H1 (cell line): ENCODE data around the gene XPNPEP2. TPM values are rescaled to one million over a fixed set of nuclear protein-coding genes. Genes with fewer than 3 reads are reported as not detected.

Source experiments
- CTCF ChIA-PET: fragments of 300-600 bp; sonication (Branson Sonifier 250); formaldehyde crosslinking; loops from one replicate; lab custom pipeline; 2021; ENCODE audit not compliant: partially characterized antibody; lab: Charles Lee
- POLR2A ChIA-PET: fragments of 300-600 bp; sonication (Branson Sonifier 250); formaldehyde crosslinking; loops from one replicate; lab custom pipeline; 2021; ENCODE audit warnings: inconsistent platforms; ENCODE audit not compliant: partially characterized antibody; lab: Charles Lee
- DNase-seq, 2 experiments: peaks; one replicate each; pipeline versions ENCODE4 v3.0.0 to v3.0.0-alpha.2; 2010 to 2022; ENCODE audit warnings: low spot score in 2 of 2, low read depth in 1 of 2, mixed read lengths in 1 of 2
- FAIRE-seq: peaks from 2 replicates; lab custom pipeline; 2011; peaks lifted over from hg19 to GRCh38; lab: Jason Lieb, UNC
- H2AFZ ChIP-seq: 2 replicates; pipeline ENCODE4 v1.8.1; 2012; ENCODE audit warnings: low read length, inconsistent platforms
- H2AK5ac ChIP-seq: 2 replicates; pipeline ENCODE4 v1.6.1; 2013; ENCODE audit warnings: low read depth, low read length
- H2BK120ac ChIP-seq: replicated peaks from 2 replicates; pipeline ENCODE3; 2013; ENCODE audit warnings: low read depth, low read length, inconsistent platforms
- H2BK12ac ChIP-seq: 2 replicates; pipeline ENCODE4 v1.6.1; 2013; ENCODE audit warnings: low read depth, low read length
- H2BK15ac ChIP-seq: 2 replicates; pipeline ENCODE4 v1.6.1; 2013; ENCODE audit warnings: low read length
- H2BK20ac ChIP-seq: 2 replicates; pipeline ENCODE4 v1.6.1; 2013; ENCODE audit warnings: low read length
- H2BK5ac ChIP-seq: 2 replicates; pipeline ENCODE4 v1.6.1; 2013; ENCODE audit warnings: low read depth, low read length
- H3K14ac ChIP-seq: 2 replicates; pipeline ENCODE4 v1.6.1; 2013; ENCODE audit warnings: inconsistent platforms; ENCODE audit not compliant: insufficient read length
- H3K18ac ChIP-seq: 2 replicates; pipeline ENCODE4 v1.6.1; 2013; ENCODE audit warnings: low read length; ENCODE audit errors: extremely low read depth
- H3K23ac ChIP-seq: 2 replicates; pipeline ENCODE4 v1.6.1; 2013; ENCODE audit warnings: inconsistent platforms; ENCODE audit not compliant: insufficient read length
- H3K23me2 ChIP-seq: 2 replicates; pipeline ENCODE4 v1.6.1; 2013; ENCODE audit warnings: low read depth, low read length
- H3K27ac ChIP-seq: 2 replicates; pipeline ENCODE4 v1.6.1; 2011; ENCODE audit warnings: low read depth, low read length, inconsistent platforms
- H3K27me3 ChIP-seq, 4 experiments: replicated peaks in 1 of 4; 1 replicate in 1 of 4; 2 replicates in 3 of 4; pipeline versions ENCODE4 v1.6.1 to v1.8.1; 2011 to 2013; ENCODE audit warnings: low read length in 3 of 4, mild to moderate bottlenecking in 3 of 4, inconsistent platforms in 2 of 4, mixed read lengths in 2 of 4, moderate library complexity in 1 of 4; ENCODE audit not compliant: control insufficient read depth in 3 of 4, insufficient read depth in 3 of 4; ENCODE audit errors: extremely low read depth in 1 of 4
- H3K36me3 ChIP-seq, 4 experiments: 2 replicates each; pipeline versions ENCODE4 v1.6.1 to v1.8.1; 2011 to 2013; ENCODE audit warnings: mild to moderate bottlenecking in 4 of 4, low read length in 3 of 4, moderate library complexity in 2 of 4, control low read depth in 1 of 4, inconsistent platforms in 1 of 4; ENCODE audit not compliant: insufficient read depth in 4 of 4, control insufficient read depth in 2 of 4
- H3K4ac ChIP-seq: replicated peaks from 2 replicates; pipeline ENCODE3; 2013; ENCODE audit warnings: low read length, low read depth, mixed read lengths, inconsistent platforms; ENCODE audit not compliant: insufficient read length
- H3K4me1 ChIP-seq, 4 experiments: replicated peaks in 1 of 4; 1 replicate in 1 of 4; 2 replicates in 3 of 4; pipeline versions ENCODE4 v1.6.1 to v1.8.1; 2011 to 2013; ENCODE audit warnings: low read length in 3 of 4, inconsistent platforms in 2 of 4, mixed read lengths in 1 of 4; ENCODE audit not compliant: insufficient read depth in 4 of 4, control insufficient read depth in 3 of 4
- H3K4me2 ChIP-seq, 2 experiments: 2 replicates each; pipeline versions ENCODE4 v1.6.1 to v1.8.1; 2011 to 2013; ENCODE audit warnings: low read depth in 2 of 2, low read length in 2 of 2, control low read depth in 1 of 2, inconsistent platforms in 1 of 2, mild to moderate bottlenecking in 1 of 2; ENCODE audit not compliant: insufficient read depth in 1 of 2
- H3K4me3 ChIP-seq, 4 experiments: fragments of 200-600, 300-600 bp in 1 of 4; sonication (generic), shearing (Covaris generic), sonication (Bioruptor Twin) in 1 of 4; 2 replicates each; pipeline versions ENCODE4 v1.5.1 to v1.8.1; 2011 to 2016; ENCODE audit warnings: low read length in 4 of 4, low read depth in 3 of 4, control low read depth in 2 of 4, inconsistent platforms in 2 of 4, mild to moderate bottlenecking in 2 of 4, mixed read lengths in 1 of 4, moderate library complexity in 1 of 4; ENCODE audit not compliant: insufficient read depth in 2 of 4; ENCODE audit errors: extremely low read depth in 1 of 4
- H3K56ac ChIP-seq: replicated peaks from 2 replicates; pipeline ENCODE3; 2013; ENCODE audit warnings: low read depth, mild to moderate bottlenecking, mixed read lengths, low read length, inconsistent platforms; ENCODE audit not compliant: insufficient read length
- H3K79me1 ChIP-seq: 2 replicates; pipeline ENCODE4 v1.6.1; 2013; ENCODE audit warnings: low read depth, low read length, control low read depth
- H3K79me2 ChIP-seq, 2 experiments: 2 replicates each; pipeline versions ENCODE4 v1.6.1 to v1.8.1; 2012 to 2013; ENCODE audit warnings: low read length in 2 of 2, mild to moderate bottlenecking in 2 of 2, inconsistent platforms in 1 of 2; ENCODE audit not compliant: insufficient read depth in 2 of 2, control insufficient read depth in 1 of 2
- H3K9ac ChIP-seq, 4 experiments: replicated peaks in 1 of 4; 1 replicate in 1 of 4; 2 replicates in 3 of 4; pipeline versions ENCODE4 v1.6.1 to v1.8.1; 2011 to 2013; ENCODE audit warnings: low read depth in 3 of 4, low read length in 3 of 4, control low read depth in 2 of 4, mild to moderate bottlenecking in 2 of 4, moderate library complexity in 2 of 4, inconsistent platforms in 1 of 4; ENCODE audit errors: extremely low read depth in 1 of 4
- H3K9me3 ChIP-seq, 2 experiments: 2 replicates each; pipeline versions ENCODE4 v1.6.1 to v1.8.1; 2012 to 2013; ENCODE audit warnings: mild to moderate bottlenecking in 2 of 2, moderate library complexity in 2 of 2, control low read depth in 1 of 2, inconsistent platforms in 1 of 2, low read depth in 1 of 2, low read length in 1 of 2, mixed read lengths in 1 of 2; ENCODE audit not compliant: insufficient read depth in 2 of 2
- H4K20me1 ChIP-seq, 2 experiments: replicated peaks in 1 of 2; 2 replicates each; pipeline versions ENCODE3 to v1.8.1; 2011 to 2013; ENCODE audit warnings: inconsistent platforms in 2 of 2, low read length in 2 of 2, mild to moderate bottlenecking in 1 of 2; ENCODE audit not compliant: insufficient read depth in 2 of 2, control insufficient read depth in 1 of 2
- H4K5ac ChIP-seq: 2 replicates; pipeline ENCODE4 v1.6.1; 2013; ENCODE audit warnings: low read length, low read depth, mixed read lengths, inconsistent platforms; ENCODE audit not compliant: insufficient read length
- H4K8ac ChIP-seq: 2 replicates; pipeline ENCODE4 v1.8.0; 2013; ENCODE audit warnings: mild to moderate bottlenecking, moderate library complexity, low read length, inconsistent platforms; ENCODE audit not compliant: insufficient read depth; ENCODE audit errors: extremely low read depth
- H4K91ac ChIP-seq: replicated peaks from 2 replicates; pipeline ENCODE3; 2013; ENCODE audit warnings: low read length, mixed read lengths, inconsistent platforms; ENCODE audit not compliant: insufficient read length
- BACH1 ChIP-seq: IDR thresholded peaks from 2 replicates; pipeline ENCODE4 v1.6.1; 2012; ENCODE audit warnings: low read length, improper control_type of control experiment
- CEBPB ChIP-seq: IDR thresholded peaks from 2 replicates; pipeline ENCODE4 v1.6.1; 2012; ENCODE audit warnings: low read depth, low read length
- EZH2 ChIP-seq: fragments of 200-600 bp; sonication (generic); IDR thresholded peaks from 2 replicates; pipeline ENCODE4 v1.7.1; 2012; ENCODE audit warnings: low read depth, mild to moderate bottlenecking, moderate library complexity, low read length, inconsistent platforms; ENCODE audit not compliant: severe bottlenecking
- GABPA ChIP-seq: IDR thresholded peaks from 2 replicates; pipeline ENCODE4 v1.6.1; 2011; ENCODE audit warnings: mild to moderate bottlenecking, low read length, moderate library complexity, borderline replicate concordance; ENCODE audit not compliant: insufficient read depth
- GTF2F1 ChIP-seq: IDR thresholded peaks from 2 replicates; pipeline ENCODE4 v1.6.1; 2012; ENCODE audit warnings: low read depth, low read length, improper control_type of control experiment, borderline replicate concordance
- HDAC2 ChIP-seq, 2 experiments: fragments of 300-600 bp in 1 of 2; sonication (generic) in 1 of 2; IDR thresholded peaks; 2 replicates each; pipeline ENCODE4 v1.6.1; 2011 to 2012; ENCODE audit warnings: low read depth in 2 of 2, low read length in 2 of 2, mild to moderate bottlenecking in 2 of 2, moderate library complexity in 2 of 2, borderline replicate concordance in 1 of 2, inconsistent platforms in 1 of 2
- KDM5A ChIP-seq: fragments of 200-600 bp; IDR thresholded peaks from 2 replicates; pipeline ENCODE4 v1.7.1; 2012; ENCODE audit warnings: mild to moderate bottlenecking, low read length, inconsistent platforms, mixed read lengths
- NRF1 ChIP-seq: IDR thresholded peaks from 2 replicates; pipeline ENCODE4 v1.6.1; 2011; ENCODE audit warnings: mild to moderate bottlenecking, low read depth, low read length, improper control_type of control experiment
- SAP30 ChIP-seq: fragments of 300-600 bp; sonication (generic); IDR thresholded peaks from 2 replicates; pipeline ENCODE4 v1.7.1; 2012; ENCODE audit warnings: low read length, moderate library complexity, mild to moderate bottlenecking, inconsistent platforms; ENCODE audit not compliant: insufficient read depth, insufficient replicate concordance
- SP1 ChIP-seq: IDR thresholded peaks from 2 replicates; pipeline ENCODE4 v1.6.1; 2011; ENCODE audit warnings: low read depth, low read length
- WGBS, 2 experiments: shearing (Covaris generic) in 1 of 2; methylation state at CpG; one replicate each; pipeline versions ENCODE4 v1.1.6 to v1.1.7; 2013 to 2015; ENCODE audit warnings: low lambda C conversion rate in 2 of 2, mixed read lengths in 2 of 2, inconsistent platforms in 1 of 2, low coverage in 1 of 2, missing lambda C conversion rate in 1 of 2; ENCODE audit not compliant: insufficient replicate concordance in 2 of 2, insufficient coverage in 1 of 2, insufficient read length in 1 of 2; ENCODE audit errors: extremely low coverage in 1 of 2, missing lambda C conversion rate in 1 of 2; 5-methylcytosine and 5-hydroxymethylcytosine counted together
- polyA plus RNA-seq, 7 experiments: library from polyadenylated mRNA; depleted of rRNA in 3 of 7; stranded (reverse) in 5 of 7; unstranded in 2 of 7; fragments of >200 nt in 5 of 7; fragments of 200-250 nt in 2 of 7; gene quantifications; 1 replicate in 5 of 7; 2 replicates in 1 of 7; 4 replicates in 1 of 7; pipeline versions ENCODE4 v1.2.1 to v1.2.3, GENCODE V29; 2011 to 2013; ENCODE audit warnings: missing spikeins in 2 of 7, mixed read lengths in 2 of 7
- total RNA-seq: library from RNA; stranded (reverse); fragmentation: NEBNext Ultra II Directional; extraction: Animal tissue kit (Norgen Biotek cat#: 25700); gene quantifications from 2 replicates; pipeline ENCODE4 v1.2.1, GENCODE V29; 2021
- TF ChIP-seq, protein P1 (sequence below): IDR thresholded peaks from 2 replicates; pipeline ENCODE4 v1.6.1; 2012; ENCODE audit warnings: low read length, inconsistent platforms

Gene XPNPEP2
- total and polyA plus RNA-seq, 2 of the 8 experiments (the other 6 are each of a cell fraction or from before 2014, with no cell fraction given), result 0.27 TPM; not detected in 1

DNA sequence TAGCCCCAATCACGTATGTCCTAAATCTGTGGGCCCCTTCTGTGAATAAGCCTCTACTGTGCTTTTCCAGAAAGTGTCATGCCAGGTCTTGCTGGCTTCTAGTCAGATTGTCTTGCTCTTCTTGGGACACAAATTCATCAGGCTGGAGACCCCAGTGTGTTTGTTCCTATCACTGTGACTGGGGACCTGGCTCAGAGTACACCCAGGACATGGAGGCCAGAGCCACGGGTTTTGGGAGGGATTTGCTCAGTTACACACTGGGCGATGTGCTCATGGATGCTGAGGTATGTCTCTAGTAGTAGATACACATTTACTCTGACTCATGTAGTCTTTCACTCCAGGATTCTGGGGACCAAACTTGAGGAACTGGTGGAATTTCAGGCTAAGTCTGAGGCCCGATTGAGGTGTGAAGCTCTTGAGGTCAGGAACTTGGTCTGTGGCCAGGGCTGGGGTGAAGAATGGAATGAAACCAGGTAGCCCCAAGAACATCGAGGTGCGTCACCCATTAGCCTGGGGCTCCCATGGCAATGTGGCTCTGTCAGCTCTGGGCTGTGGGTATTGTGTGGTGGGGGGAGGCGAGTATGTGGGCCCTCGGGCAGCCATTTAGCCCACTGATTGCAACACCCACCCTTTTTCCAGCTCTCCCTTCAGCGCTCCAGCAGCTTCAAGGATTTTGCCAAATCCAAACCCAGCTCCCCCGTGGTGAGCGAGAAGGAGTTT lies 48.7 kb downstream of the XPNPEP2 start:
- POLR2A ChIA-PET, result no interaction called here
- no peak overlapping the region for H3K23ac ChIP-seq
- FAIRE-seq, result no peak
- no peaks in the 10 kb centered on the region for H3K4me1 ChIP-seq
- H3K9me3 ChIP-seq, result no peaks in the 10 kb centered on the region
- no peak overlapping the region for H3K9ac ChIP-seq
- WGBS, 2 experiments, result 85% methylated on average over 11 of the region's 11 CpGs; no CpG with 5 or more reads in 1 of the 2 experiments
- no peaks in the 10 kb centered on the region for H4K20me1 ChIP-seq
- H3K4me3 ChIP-seq, result no peak overlapping the region
- no peak overlapping the region for H3K4me2 ChIP-seq
- no peaks in the 10 kb centered on the region for H3K79me2 ChIP-seq
- H4K8ac ChIP-seq, result no peak overlapping the region
- H2BK120ac ChIP-seq, result no peak overlapping the region
- H3K56ac ChIP-seq, result no peak overlapping the region
- H2BK15ac ChIP-seq, result no peak overlapping the region
- H3K79me1 ChIP-seq, result no peaks in the 10 kb centered on the region
- H3K18ac ChIP-seq, result no peak overlapping the region
- no peak overlapping the region for H2AFZ ChIP-seq
- H3K23me2 ChIP-seq, result no peaks in the 10 kb centered on the region
- no peaks in the 10 kb centered on the region for H3K27me3 ChIP-seq
- no peak overlapping the region for H2BK5ac ChIP-seq
- no peak overlapping the region for H4K5ac ChIP-seq
- no peak overlapping the region for H3K27ac ChIP-seq
- no peak overlapping the region for H3K14ac ChIP-seq
- H2AK5ac ChIP-seq, result no peak overlapping the region
- CTCF ChIA-PET, result interaction anchor here (0.9 to 1.2 kb wide), 3 partner anchors 9 to 182 kb away, joined by 3 read pairs; no protein-coding TSS in a partner anchor
- no peak overlapping the region for H4K91ac ChIP-seq
- H3K4ac ChIP-seq, result no peak overlapping the region
- H3K36me3 ChIP-seq, result no peaks in the 10 kb centered on the region
- H2BK12ac ChIP-seq, result no peak overlapping the region
- H2BK20ac ChIP-seq, result no peak overlapping the region
- DNase-seq, result no peak
- TF ChIP-seq EZH2 (no peak), GTF2F1 (no peak), GABPA (no peak), SP1 (no peak), CEBPB (no peak), HDAC2 (IDR thresholded peaks at IDR 0.05; ENCODE audit: borderline replicate concordance in 1 of 2, low read depth in 2 of 2, low read length in 2 of 2) (no peak), BACH1 (no peak), SAP30 (no peak), NRF1 (no peak), KDM5A (no peak)
- TF ChIP-seq, protein P1, sequence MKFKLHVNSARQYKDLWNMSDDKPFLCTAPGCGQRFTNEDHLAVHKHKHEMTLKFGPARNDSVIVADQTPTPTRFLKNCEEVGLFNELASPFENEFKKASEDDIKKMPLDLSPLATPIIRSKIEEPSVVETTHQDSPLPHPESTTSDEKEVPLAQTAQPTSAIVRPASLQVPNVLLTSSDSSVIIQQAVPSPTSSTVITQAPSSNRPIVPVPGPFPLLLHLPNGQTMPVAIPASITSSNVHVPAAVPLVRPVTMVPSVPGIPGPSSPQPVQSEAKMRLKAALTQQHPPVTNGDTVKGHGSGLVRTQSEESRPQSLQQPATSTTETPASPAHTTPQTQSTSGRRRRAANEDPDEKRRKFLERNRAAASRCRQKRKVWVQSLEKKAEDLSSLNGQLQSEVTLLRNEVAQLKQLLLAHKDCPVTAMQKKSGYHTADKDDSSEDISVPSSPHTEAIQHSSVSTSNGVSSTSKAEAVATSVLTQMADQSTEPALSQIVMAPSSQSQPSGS, result no peak
